ENCODE results near the gene ARMC9. TPM values are rescaled to one million over a fixed set of nuclear protein-coding genes. Genes with fewer than 3 reads are reported as not detected.

Gene ARMC9
- total RNA-seq, 1 experiment from 2014 or later, result 23.4 TPM

DNA sequence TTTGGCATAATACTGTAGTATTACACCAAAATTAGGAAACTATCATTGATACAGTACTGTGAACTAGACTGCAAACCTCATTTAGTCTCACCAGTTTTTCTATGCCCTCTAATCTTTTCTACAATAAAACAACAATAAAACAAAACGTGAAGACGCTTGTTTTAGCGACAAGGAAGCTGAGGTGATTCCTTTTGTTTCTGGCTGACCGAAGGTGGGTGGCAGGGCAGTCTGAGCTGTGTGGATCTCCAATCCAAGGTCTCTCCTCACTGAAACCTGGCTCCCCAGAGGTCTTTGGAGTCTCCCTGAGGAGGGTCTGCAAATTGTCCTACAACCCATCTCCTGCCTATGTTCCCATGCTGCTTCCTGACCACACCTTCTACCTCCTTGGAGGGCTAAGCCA lies 59.3 kb downstream of the ARMC9 start:
- POLR2A ChIA-PET (ENCODE audit: unreplicated experiment), result no interaction called here
- Histone ChIP-seq H2AFZ (ENCODE audit: low read length) (no peak overlapping the region), H3F3A (ENCODE audit: low read length, unreplicated experiment) (no peaks in the 10 kb centered on the region), H3K4me3 (ENCODE audit: low read length) (no peak overlapping the region), H3K4me1 (ENCODE audit: insufficient read depth, low read length) (peaks cover 7% of the 10 kb centered on the region), H3K4me2 (ENCODE audit: low read length) (no peak overlapping the region), H3K79me2 (ENCODE audit: low read length) (no peaks in the 10 kb centered on the region), H3K9me3 (ENCODE audit: low read length) (no peaks in the 10 kb centered on the region), H3K27ac (ENCODE audit: low read length) (no peak overlapping the region), H3K9ac (ENCODE audit: low read length) (no peak overlapping the region), H4K20me1 (ENCODE audit: low read length) (no peaks in the 10 kb centered on the region), H3K27me3 (ENCODE audit: low read length) (no peaks in the 10 kb centered on the region), H3K36me3 (ENCODE audit: low read depth, low read length) (no peaks in the 10 kb centered on the region), H3K9me2 (replicated peaks; ENCODE audit: low read length) (no peaks in the 10 kb centered on the region)
- intact Hi-C loops (cut with micrococcal nuclease), result no loop called here
- no peak for TF ChIP-seq CTCF (conservative IDR thresholded peaks at IDR 0.05; ENCODE audit: low read depth, low read length)
- no peak for TF ChIP-seq EZH2phosphoT487 (IDR thresholded peaks at IDR 0.05; ENCODE audit: borderline replicate concordance, low read length)
- TF ChIP-seq EZH2 (IDR thresholded peaks at IDR 0.05; ENCODE audit: low read length, unreplicated experiment), result no peak
- no peak for ATAC-seq
- CTCF ChIA-PET, result no interaction called here
- no peak for DNase-seq
- BruUV-seq (replicated peaks), result no TSS peak

- H3K27ac ChIP-seq (ENCODE audit: low read length), result no peak overlapping the region
- POLR2A ChIA-PET (ENCODE audit: unreplicated experiment), result no interaction called here
- TF ChIP-seq EZH2 (IDR thresholded peaks at IDR 0.05; ENCODE audit: low read length, unreplicated experiment), result no peak
- no peak for TF ChIP-seq EZH2phosphoT487 (IDR thresholded peaks at IDR 0.05; ENCODE audit: borderline replicate concordance, low read length)
- TF ChIP-seq CTCF (conservative IDR thresholded peaks at IDR 0.05; ENCODE audit: low read depth, low read length), result no peak
- DNase-seq, result no peak
- no peaks in the 10 kb centered on the region for H3K9me3 ChIP-seq (ENCODE audit: low read length)
- H3K9me2 ChIP-seq (replicated peaks; ENCODE audit: low read length), result no peaks in the 10 kb centered on the region
- no peaks in the 10 kb centered on the region for H3K36me3 ChIP-seq (ENCODE audit: low read depth, low read length)
- no peak overlapping the region for H2AFZ ChIP-seq (ENCODE audit: low read length)
- no peak overlapping the region for H3K9ac ChIP-seq (ENCODE audit: low read length)
- H3K79me2 ChIP-seq (ENCODE audit: low read length), result no peaks in the 10 kb centered on the region
- peaks cover 7% of the 10 kb centered on the region for H3K4me1 ChIP-seq (ENCODE audit: insufficient read depth, low read length)
- H3F3A ChIP-seq (ENCODE audit: low read length, unreplicated experiment), result no peaks in the 10 kb centered on the region
- H4K20me1 ChIP-seq (ENCODE audit: low read length), result no peaks in the 10 kb centered on the region
- H3K4me2 ChIP-seq (ENCODE audit: low read length), result no peak overlapping the region
- CTCF ChIA-PET, result no interaction called here
- H3K4me3 ChIP-seq (ENCODE audit: low read length), result no peak overlapping the region
- H3K27me3 ChIP-seq (ENCODE audit: low read length), result no peaks in the 10 kb centered on the region
- ATAC-seq, result no peak
- intact Hi-C loops (cut with micrococcal nuclease), result no loop called here
- no TSS peak for BruUV-seq (replicated peaks)
Observed at GRCh38 chr2:231258701-231259100, 60.3 kb downstream of the ARMC9 start.

DNA sequence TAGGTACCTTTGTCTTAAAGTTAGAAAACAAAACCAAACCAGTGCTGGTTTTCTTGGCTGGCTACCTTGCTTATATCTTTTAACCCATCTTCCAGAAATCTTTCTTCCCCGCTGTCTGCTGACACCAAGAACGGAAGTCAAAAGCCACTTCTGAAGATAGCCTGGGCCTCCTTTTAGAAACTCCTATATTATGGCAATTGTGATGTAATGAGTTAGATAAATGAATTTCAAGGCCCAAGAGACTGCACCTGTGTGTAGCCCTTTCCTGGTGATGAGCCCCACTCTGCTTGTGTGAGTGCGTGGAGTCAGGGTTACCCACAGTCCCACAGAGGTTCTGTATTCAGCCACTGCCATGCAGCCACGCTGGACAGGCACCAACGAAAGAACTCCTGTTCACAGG lies 60.7 kb downstream of the ARMC9 start:
- BruUV-seq (replicated peaks), result no TSS peak
- no peaks in the 10 kb centered on the region for H3K79me2 ChIP-seq (ENCODE audit: low read length)
- no peaks in the 10 kb centered on the region for H3K9me3 ChIP-seq (ENCODE audit: low read length)
- ChIA-PET CTCF (no interaction called here), POLR2A (ENCODE audit: unreplicated experiment) (no interaction called here)
- no peaks in the 10 kb centered on the region for H3K27me3 ChIP-seq (ENCODE audit: low read length)
- no peak for DNase-seq
- H3K36me3 ChIP-seq (ENCODE audit: low read depth, low read length), result no peaks in the 10 kb centered on the region
- no peaks in the 10 kb centered on the region for H3K9me2 ChIP-seq (replicated peaks; ENCODE audit: low read length)
- H3K4me1 ChIP-seq (ENCODE audit: insufficient read depth, low read length), result peaks cover 7% of the 10 kb centered on the region
- H4K20me1 ChIP-seq (ENCODE audit: low read length), result no peaks in the 10 kb centered on the region
- no peak overlapping the region for H2AFZ ChIP-seq (ENCODE audit: low read length)
- no peak overlapping the region for H3K4me3 ChIP-seq (ENCODE audit: low read length)
- no peak for ATAC-seq
- intact Hi-C loops (cut with micrococcal nuclease), result no loop called here
- no peak for TF ChIP-seq CTCF (conservative IDR thresholded peaks at IDR 0.05; ENCODE audit: low read depth, low read length)
- TF ChIP-seq EZH2 (IDR thresholded peaks at IDR 0.05; ENCODE audit: low read length, unreplicated experiment), result no peak
- no peak for TF ChIP-seq EZH2phosphoT487 (IDR thresholded peaks at IDR 0.05; ENCODE audit: borderline replicate concordance, low read length)
- no peak overlapping the region for H3K4me2 ChIP-seq (ENCODE audit: low read length)
- H3K9ac ChIP-seq (ENCODE audit: low read length), result no peak overlapping the region
- no peak overlapping the region for H3K27ac ChIP-seq (ENCODE audit: low read length)
- no peaks in the 10 kb centered on the region for H3F3A ChIP-seq (ENCODE audit: low read length, unreplicated experiment)

Data from PC-3 (cell line).